Tibial nerve (tissue), 4 donors: ENCODE measurements around the gene GAN. TPM values are rescaled to one million over a fixed set of nuclear protein-coding genes. Genes with fewer than 3 reads are reported as not detected.
A peak's percentile ranks its signal among the peaks of the same experiment; 100 is the strongest.

Experiments used
- DNase-seq, 2 donors: peaks; one replicate each; pipeline ENCODE4 v3.0.0-alpha.2; 2019; ENCODE audit warnings: low spot score in 2 of 2
- H3K27ac ChIP-seq, 4 donors: fragments of 200-600 bp; sonication (generic) in 3 of 4; one replicate each; pipeline ENCODE4 v1.5.1; 2017 to 2019; ENCODE audit warnings: mild to moderate bottlenecking in 1 of 4
- H3K27me3 ChIP-seq, 2 donors: fragments of 200-600 bp; sonication (generic) in 1 of 2; one replicate each; pipeline versions ENCODE4 v1.5.1 to v1.6.0; 2017 to 2019
- H3K36me3 ChIP-seq, 3 donors: fragments of 200-600 bp; sonication (generic); one replicate each; pipeline ENCODE4 v1.5.1; 2018 to 2019
- H3K4me1 ChIP-seq, 4 donors: fragments of 200-600 bp; sonication (generic) in 3 of 4; one replicate each; pipeline ENCODE4 v1.5.1; 2017 to 2019
- H3K4me3 ChIP-seq, 4 donors: fragments of 200-600 bp; sonication (generic) in 3 of 4; one replicate each; pipeline ENCODE4 v1.5.1; 2017 to 2019; ENCODE audit warnings: mild to moderate bottlenecking in 1 of 4, moderate library complexity in 1 of 4
- H3K9me3 ChIP-seq, 4 donors: fragments of 200-600 bp; sonication (generic) in 3 of 4; one replicate each; pipeline ENCODE4 v1.5.1; 2017 to 2019
- EP300 ChIP-seq, 2 donors: sonication (generic); formaldehyde crosslinking; IDR thresholded peaks; one replicate each; pipeline ENCODE4 v1.6.1; 2017; ENCODE audit warnings: antibody characterized with exemption in 2 of 2, mild to moderate bottlenecking in 1 of 2
- POLR2A ChIP-seq, 2 donors: fragments of 450-650 bp; IDR thresholded peaks; one replicate each; pipeline ENCODE4 v1.6.1; 2017; ENCODE audit warnings: antibody characterized with exemption in 2 of 2, mild to moderate bottlenecking in 2 of 2, moderate library complexity in 2 of 2
- WGBS, 2 donors: methylation state at CpG; one replicate each; pipeline ENCODE4 v1.1.5; 2018; 5-methylcytosine and 5-hydroxymethylcytosine counted together
- total RNA-seq, 4 donors: library from RNA; depleted of rRNA; stranded (reverse); fragments of >200 nt; gene quantifications; one replicate each; pipeline ENCODE4 v1.1.0, GENCODE V29; 2016
- TF ChIP-seq, protein P1 (sequence below), 5 experiments: fragments of 200-600 bp in 3 of 5; fragments of 450-650 bp in 2 of 5; sonication (generic) in 3 of 5; IDR thresholded peaks; one replicate each; pipeline ENCODE4 v1.5.1; 2016 to 2019; ENCODE audit warnings: antibody characterized with exemption in 5 of 5, mild to moderate bottlenecking in 3 of 5, moderate library complexity in 2 of 5

The GAN gene
- total RNA-seq, 4 donors from 2014 or later: 9.0 to 9.3 (median 9.1) TPM

DNA sequence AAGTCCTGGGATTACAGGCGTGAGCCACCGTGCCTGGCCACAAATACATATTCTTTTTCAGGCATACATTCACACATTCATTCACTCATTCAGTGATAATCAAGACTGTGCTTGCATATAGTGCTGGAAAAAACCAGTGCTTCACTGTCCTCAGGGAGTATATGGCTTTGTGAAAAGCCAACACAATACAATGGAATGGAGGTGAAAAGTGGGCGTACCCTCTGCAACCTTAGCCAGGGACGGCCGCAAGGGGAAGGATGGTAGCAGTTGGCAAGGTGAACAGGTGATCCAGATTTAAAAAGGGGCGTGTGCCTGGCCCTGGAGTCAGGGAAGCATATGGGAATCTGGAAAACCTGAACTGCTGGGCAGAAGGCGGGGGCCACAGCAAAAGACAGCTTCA, 18.1 kb upstream of the GAN start:
- no peak overlapping the region for H3K27ac ChIP-seq
- H3K4me1 ChIP-seq: no peaks in the 10 kb centered on the region
- no peak for DNase-seq
- no peaks in the 10 kb centered on the region for H3K27me3 ChIP-seq
- no peaks in the 10 kb centered on the region for H3K36me3 ChIP-seq
- WGBS, 2 donors: 83% methylated on average over 7 of the region's 7 CpGs
- H3K4me3 ChIP-seq: no peak overlapping the region
- TF ChIP-seq POLR2A (IDR thresholded peaks at IDR 0.05) (no peak), EP300 (IDR thresholded peaks at IDR 0.05) (no peak)
- TF ChIP-seq, protein P1, sequence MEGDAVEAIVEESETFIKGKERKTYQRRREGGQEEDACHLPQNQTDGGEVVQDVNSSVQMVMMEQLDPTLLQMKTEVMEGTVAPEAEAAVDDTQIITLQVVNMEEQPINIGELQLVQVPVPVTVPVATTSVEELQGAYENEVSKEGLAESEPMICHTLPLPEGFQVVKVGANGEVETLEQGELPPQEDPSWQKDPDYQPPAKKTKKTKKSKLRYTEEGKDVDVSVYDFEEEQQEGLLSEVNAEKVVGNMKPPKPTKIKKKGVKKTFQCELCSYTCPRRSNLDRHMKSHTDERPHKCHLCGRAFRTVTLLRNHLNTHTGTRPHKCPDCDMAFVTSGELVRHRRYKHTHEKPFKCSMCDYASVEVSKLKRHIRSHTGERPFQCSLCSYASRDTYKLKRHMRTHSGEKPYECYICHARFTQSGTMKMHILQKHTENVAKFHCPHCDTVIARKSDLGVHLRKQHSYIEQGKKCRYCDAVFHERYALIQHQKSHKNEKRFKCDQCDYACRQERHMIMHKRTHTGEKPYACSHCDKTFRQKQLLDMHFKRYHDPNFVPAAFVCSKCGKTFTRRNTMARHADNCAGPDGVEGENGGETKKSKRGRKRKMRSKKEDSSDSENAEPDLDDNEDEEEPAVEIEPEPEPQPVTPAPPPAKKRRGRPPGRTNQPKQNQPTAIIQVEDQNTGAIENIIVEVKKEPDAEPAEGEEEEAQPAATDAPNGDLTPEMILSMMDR (IDR thresholded peaks at IDR 0.05): no peak
- peaks cover 0 to 18% (median 0%) of the 10 kb centered on the region in 4 donors for H3K9me3 ChIP-seq

- WGBS, 2 donors: 88 to 93% methylated on average over 3 of the region's 3 CpGs
- TF ChIP-seq EP300 (IDR thresholded peaks at IDR 0.05): no peak
- DNase-seq: no peak
These were observed 7.0 kb upstream of the GAN start for GRCh38 chr16:81307770-81308169.

GRCh38 chr16:81310045-81310644, 4.6 kb upstream of the GAN start:
- Histone ChIP-seq H3K4me3 (no peak overlapping the region), H3K27ac (no peak overlapping the region), H3K27me3 (no peaks in the 10 kb centered on the region), H3K36me3 (peaks cover 0 to 4% (median 0%) of the 10 kb centered on the region in 3 donors), H3K4me1 (peaks cover 0 to 15% (median 7%) of the 10 kb centered on the region in 4 donors), H3K9me3 (no peaks in the 10 kb centered on the region)
- TF ChIP-seq EP300 (IDR thresholded peaks at IDR 0.05) (no peak), POLR2A (IDR thresholded peaks at IDR 0.05) (no peak)
- TF ChIP-seq, protein P1 (IDR thresholded peaks at IDR 0.05): no peak
- DNase-seq: no peak
- WGBS, 2 donors: 77% methylated on average over 5 of the region's 5 CpGs

More at GRCh38 chr16:81307770-81308169, 7.0 kb upstream of the GAN start:
- Histone ChIP-seq H3K4me3 (no peak overlapping the region), H3K9me3 (no peaks in the 10 kb centered on the region), H3K27ac (no peak overlapping the region), H3K27me3 (no peaks in the 10 kb centered on the region), H3K36me3 (peaks cover 0 to 8% (median 0%) of the 10 kb centered on the region in 3 donors), H3K4me1 (peaks cover 0 to 4% (median under 1%) of the 10 kb centered on the region in 4 donors)

DNA sequence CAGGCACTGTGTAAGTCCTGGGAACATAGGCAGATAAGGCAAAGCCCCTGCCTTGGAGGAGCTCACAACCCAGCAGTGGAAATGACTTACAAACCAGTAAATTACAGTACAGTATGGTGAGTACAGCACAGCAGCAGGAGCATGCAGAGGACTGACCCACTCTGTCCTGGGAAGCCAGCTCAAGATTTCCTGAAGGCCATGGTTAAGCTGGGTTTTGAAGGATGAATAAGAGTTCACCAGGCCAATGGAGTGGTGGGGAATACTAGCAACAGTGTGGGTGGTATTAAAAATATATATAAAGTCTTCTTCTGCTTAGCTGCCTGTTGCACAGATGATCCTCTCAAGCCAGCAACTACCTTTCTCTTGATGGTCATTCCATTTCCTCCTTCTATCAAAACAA, 3.0 kb upstream of the GAN start:
- no peak for DNase-seq
- Histone ChIP-seq H3K4me1 (peaks cover 0 to 26% (median 15%) of the 10 kb centered on the region in 4 donors), H3K27me3 (no peaks in the 10 kb centered on the region), H3K9me3 (no peaks in the 10 kb centered on the region), H3K4me3 (no peak overlapping the region), H3K36me3 (no peaks in the 10 kb centered on the region), H3K27ac (no peak overlapping the region)
- TF ChIP-seq EP300 (IDR thresholded peaks at IDR 0.05) (no peak), POLR2A (IDR thresholded peaks at IDR 0.05) (no peak)
- TF ChIP-seq, protein P1 (IDR thresholded peaks at IDR 0.05): no peak

DNA sequence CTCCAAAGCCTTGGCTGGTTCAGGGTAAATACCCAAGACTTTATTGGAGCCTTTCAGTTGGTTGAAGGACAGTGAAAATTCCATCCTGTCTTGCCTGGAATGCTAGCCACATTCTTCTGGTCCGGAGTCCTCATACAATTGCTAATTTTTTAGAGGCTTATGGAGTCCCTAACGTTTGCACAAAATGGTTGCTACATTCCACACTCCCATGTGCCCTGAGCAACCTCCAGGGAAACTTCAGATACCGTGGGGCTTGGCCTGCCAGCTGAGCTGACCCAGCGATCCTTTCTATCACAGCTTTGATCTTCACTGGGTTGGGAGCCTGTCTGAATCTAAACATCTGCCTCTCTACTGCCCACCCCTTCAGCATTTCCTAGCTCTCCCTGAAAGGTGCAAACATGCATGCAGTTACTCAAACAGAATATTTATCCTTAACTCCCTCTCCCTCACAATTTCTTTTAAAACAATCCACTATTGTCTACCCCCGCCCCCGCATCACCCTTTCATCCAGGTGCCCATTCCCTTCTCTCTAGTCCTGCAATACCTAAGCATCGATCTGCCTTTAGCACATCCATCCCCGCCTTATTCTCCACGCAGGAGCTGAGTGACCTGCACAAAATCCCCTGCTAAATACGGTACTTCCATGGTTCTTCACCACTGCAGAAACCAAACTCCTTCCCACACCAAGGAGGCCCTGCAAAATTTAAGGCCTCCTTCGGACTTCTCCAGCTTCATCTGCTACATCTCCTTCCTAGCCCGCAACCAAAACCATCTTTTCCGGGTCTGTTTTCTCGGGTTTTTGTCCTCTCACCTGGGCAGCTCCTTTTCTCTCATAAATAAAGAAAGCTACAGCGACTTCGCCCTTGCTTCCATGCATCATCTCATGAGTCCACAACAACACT, 810 bp upstream of the GAN start:
- Histone ChIP-seq H3K27me3 (no peaks in the 10 kb centered on the region), H3K36me3 (no peaks in the 10 kb centered on the region), H3K27ac (peak overlapping the region; percentile 37 to 96 (median 80)), H3K9me3 (no peaks in the 10 kb centered on the region), H3K4me3 (peak overlapping the region; percentile 84 to 98 (median 90)), H3K4me1 (peaks cover 0 to 47% (median 15%) of the 10 kb centered on the region in 4 donors)
- TF ChIP-seq, protein P1 (IDR thresholded peaks at IDR 0.05): no peak
- no peak for TF ChIP-seq POLR2A (IDR thresholded peaks at IDR 0.05)
- TF ChIP-seq EP300 (IDR thresholded peaks at IDR 0.05): no peak
- no peak for DNase-seq
- 5% methylated on average over 16 of the region's 16 CpGs for WGBS, 2 donors
